Mesodermal cell (in vitro differentiated cells): ENCODE measurements around the gene VRK3.

Source experiments
- H3K27ac ChIP-seq: 2 replicates; pipeline ENCODE4 v1.7.0; 2013; ENCODE audit warnings: mild to moderate bottlenecking, low read depth, low read length, moderate library complexity; ENCODE audit not compliant: severe bottlenecking
- H3K36me3 ChIP-seq: 2 replicates; pipeline ENCODE4 v1.7.1; 2013; ENCODE audit warnings: mild to moderate bottlenecking, low read length, moderate library complexity; ENCODE audit not compliant: control insufficient read depth, insufficient read depth
- H3K4me1 ChIP-seq: one replicate; pipeline ENCODE4 v1.7.1; 2013; ENCODE audit warnings: mild to moderate bottlenecking, low read length; ENCODE audit not compliant: insufficient read depth, control insufficient read depth, poor library complexity, severe bottlenecking
- H3K4me3 ChIP-seq: 2 replicates; pipeline ENCODE4 v1.7.0; 2013; ENCODE audit warnings: low read length, control low read depth, mild to moderate bottlenecking; ENCODE audit not compliant: insufficient read depth, poor library complexity, severe bottlenecking; ENCODE audit errors: extremely low read depth
- H3K9me3 ChIP-seq: 2 replicates; pipeline ENCODE4 v1.7.1; 2013; ENCODE audit warnings: mild to moderate bottlenecking, low read length, moderate library complexity; ENCODE audit not compliant: control insufficient read depth
- WGBS, 2 experiments: methylation state at CpG; one replicate each; pipeline ENCODE4 v1.1.5; 2013; ENCODE audit warnings: missing lambda C conversion rate in 2 of 2; ENCODE audit not compliant: insufficient coverage in 2 of 2; 5-methylcytosine and 5-hydroxymethylcytosine counted together

Gene VRK3

DNA sequence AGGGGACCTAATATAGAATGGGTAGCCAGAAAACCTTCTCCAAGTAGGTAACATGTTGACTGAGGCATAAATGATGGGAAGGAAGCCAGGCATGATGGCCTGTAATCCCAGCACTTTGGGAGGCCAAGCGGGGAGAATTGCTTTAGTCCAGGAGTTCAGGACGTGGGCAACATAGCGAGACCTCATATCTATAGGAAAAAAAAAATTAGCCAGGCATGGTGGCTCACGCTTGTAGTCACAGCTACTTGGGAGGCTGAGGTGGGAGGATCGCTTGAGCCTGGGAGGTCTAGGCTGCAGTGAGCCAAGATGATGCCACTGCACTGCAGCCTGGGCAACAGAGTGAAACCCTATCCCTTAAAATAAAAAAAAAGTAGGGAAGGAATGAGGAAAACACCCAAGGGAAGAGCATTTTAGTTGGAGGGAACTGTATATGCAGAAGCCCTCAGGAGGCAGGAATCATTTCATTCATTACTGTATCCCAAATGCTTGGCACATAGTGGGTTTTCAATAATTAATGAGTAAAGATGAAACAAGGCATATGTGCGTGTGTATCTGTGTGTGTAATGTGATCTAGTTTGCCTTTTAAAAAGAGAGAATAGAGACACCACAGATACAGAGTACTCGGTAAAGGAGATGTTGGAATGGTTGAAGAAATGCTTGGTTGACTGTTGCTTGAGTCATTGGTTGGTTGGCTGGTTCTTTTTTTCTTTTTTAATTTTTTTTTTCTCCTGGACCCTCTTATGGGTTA is 93.7 kb downstream of the VRK3 start:
- Histone ChIP-seq H3K4me3 (no peak overlapping the region), H3K27ac (no peak overlapping the region), H3K4me1 (peaks cover 9% of the 10 kb centered on the region), H3K9me3 (no peaks in the 10 kb centered on the region), H3K36me3 (peaks cover 22% of the 10 kb centered on the region)
- WGBS, 2 experiments, result 86 to 100% methylated on average over 4 to 6 of the region's 7 CpGs

- peak overlapping the region; percentile 92 for H3K27ac ChIP-seq
- no peaks in the 10 kb centered on the region for H3K9me3 ChIP-seq
- peaks cover 31% of the 10 kb centered on the region for H3K36me3 ChIP-seq
- WGBS, 2 experiments, result 75 to 85% methylated on average over 12 of the region's 15 CpGs
- H3K4me3 ChIP-seq, result peak overlapping the region; percentile 93
- H3K4me1 ChIP-seq, result peaks cover 11% of the 10 kb centered on the region
These were observed 94.6 kb downstream of the VRK3 start for GRCh38 chr19:49930483-49931011.

GRCh38 chr19:49929611-49930482 is 95.3 kb downstream of the VRK3 start:
- peaks cover 38% of the 10 kb centered on the region for H3K36me3 ChIP-seq
- WGBS, 2 experiments, result 8 to 9% methylated on average over 25 to 31 of the region's 43 CpGs

GRCh38 chr19:49929121-49929610 is 96.0 kb downstream of the VRK3 start, which contains the start of the genes ATF5 and NUP62:
Gene ATF5 (plus strand): TSS chr19:49929205. CDS start chr19:49930851, 1,646 bp downstream.
Gene NUP62 (minus strand): TSS chr19:49929504. CDS start chr19:49909807, 19,697 bp downstream.
- 0% methylated on average over 39 to 44 of the region's 48 CpGs for WGBS, 2 experiments
- H3K36me3 ChIP-seq, result peaks cover 45% of the 10 kb centered on the region
- H3K4me1 ChIP-seq, result peaks cover 13% of the 10 kb centered on the region

More at GRCh38 chr19:49929611-49930482, 95.3 kb downstream of the VRK3 start:
- Histone ChIP-seq H3K4me1 (peaks cover 13% of the 10 kb centered on the region), H3K4me3 (peak overlapping the region; percentile 93), H3K27ac (peak overlapping the region; percentile 92), H3K9me3 (no peaks in the 10 kb centered on the region)

GRCh38 chr19:49927526-49928264 is 97.5 kb downstream of the VRK3 start:
- peaks cover 13% of the 10 kb centered on the region for H3K4me1 ChIP-seq
- WGBS, 2 experiments, result 90 to 97% methylated on average over 9 to 13 of the region's 14 CpGs
- no peaks in the 10 kb centered on the region for H3K9me3 ChIP-seq
- H3K4me3 ChIP-seq, result peak overlapping the region; percentile 93
- H3K27ac ChIP-seq, result no peak overlapping the region
- peaks cover 60% of the 10 kb centered on the region for H3K36me3 ChIP-seq

More at GRCh38 chr19:49929121-49929610, 96.0 kb downstream of the VRK3 start, which contains the start of the genes ATF5 and NUP62:
- Histone ChIP-seq H3K27ac (peak within 1 kb of the TSS; percentile 92), H3K4me3 (peak within 1 kb of the TSS; percentile 93), H3K9me3 (no peaks in the 10 kb centered on the region)

DNA sequence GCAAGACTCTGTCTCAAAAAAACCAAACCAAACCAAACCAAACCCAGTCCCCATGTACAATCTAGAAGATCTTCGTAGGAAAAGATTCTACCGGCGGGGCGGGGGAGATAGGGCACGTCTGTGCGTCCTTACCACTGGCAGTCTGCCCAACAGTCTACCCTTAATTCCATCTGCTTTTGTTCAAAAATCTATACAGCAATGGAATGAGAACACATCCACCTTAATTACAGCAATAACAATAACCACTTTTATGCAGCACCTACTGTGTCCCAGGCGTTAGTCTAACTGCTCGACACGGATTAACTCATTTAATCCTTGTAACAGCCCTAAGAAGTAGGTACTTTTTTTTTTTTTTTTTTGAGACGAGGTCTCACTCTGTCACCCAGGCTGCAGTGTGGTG is 98.7 kb downstream of the VRK3 start:
- Histone ChIP-seq H3K9me3 (no peaks in the 10 kb centered on the region), H3K4me3 (no peak overlapping the region), H3K27ac (no peak overlapping the region), H3K4me1 (peaks cover 13% of the 10 kb centered on the region), H3K36me3 (peaks cover 66% of the 10 kb centered on the region)
- 97 to 98% methylated on average over 6 to 9 of the region's 10 CpGs for WGBS, 2 experiments
